OCI-LY3 (cell line): Measurements from ENCODE around the gene DDX42.
"Not testable (repeated sequence)": the region's sequence is repeated elsewhere in the genome, so short reads cannot be mapped to it uniquely, and the experiment has no call there.

Experiments
- H2AFZ ChIP-seq: fragments of 200-600, 300-600 bp; shearing (Covaris generic); 2 replicates; pipeline ENCODE4 v1.6.0; 2014; ENCODE audit warnings: antibody characterized with exemption, low read depth, low read length
- H3K27ac ChIP-seq: fragments of 200-600, 300-600 bp; sonication (generic); 2 replicates; pipeline ENCODE4 v1.5.1; 2014; ENCODE audit warnings: mild to moderate bottlenecking, low read length, moderate library complexity, mixed read lengths
- H3K27me3 ChIP-seq: fragments of 200-600, 300-600 bp; sonication (generic); 2 replicates; pipeline ENCODE4 v1.6.1; 2014; ENCODE audit warnings: low read depth, low read length, mixed read lengths
- H3K36me3 ChIP-seq: fragments of 200-600, 300-600 bp; sonication (generic); replicated peaks from 2 replicates; pipeline ENCODE3; 2014; ENCODE audit warnings: low read depth, low read length, mixed read lengths
- H3K4me1 ChIP-seq: fragments of 300-600, 200-600 bp; sonication (generic); 2 replicates; pipeline ENCODE4 v1.6.1; 2014; ENCODE audit warnings: low read length, mixed read lengths
- H3K4me2 ChIP-seq: fragments of 200-600, 300-600 bp; sonication (generic); 2 replicates; pipeline ENCODE4 v1.6.1; 2014; ENCODE audit warnings: low read length, mixed read lengths
- H3K4me3 ChIP-seq: fragments of 300-600, 200-600 bp; sonication (generic); 2 replicates; pipeline ENCODE4 v1.5.1; 2014; ENCODE audit warnings: antibody characterized with exemption, mild to moderate bottlenecking, low read length, moderate library complexity
- H3K79me2 ChIP-seq: fragments of 300-600, 200-600 bp; shearing (Covaris generic); 2 replicates; pipeline ENCODE4 v1.6.1; 2014; ENCODE audit warnings: mild to moderate bottlenecking, low read length, mixed read lengths
- H3K9ac ChIP-seq: fragments of 300-600, 200-600 bp; shearing (Covaris generic); 2 replicates; pipeline ENCODE4 v1.6.0; 2014; ENCODE audit warnings: mild to moderate bottlenecking, low read length, moderate library complexity
- H3K9me3 ChIP-seq: fragments of 200-600, 300-600 bp; shearing (Covaris generic); 2 replicates; pipeline ENCODE4 v1.6.1; 2014; ENCODE audit warnings: low read length, mixed read lengths; ENCODE audit not compliant: insufficient read depth
- H4K20me1 ChIP-seq: fragments of 200-600, 300-600 bp; sonication (generic); 2 replicates; pipeline ENCODE4 v1.6.1; 2016; ENCODE audit warnings: low read length, mixed read lengths; ENCODE audit not compliant: insufficient read depth
- CTCF ChIP-seq: fragments of 200-600, 300-600 bp; sonication (generic); IDR thresholded peaks from 2 replicates; pipeline ENCODE4 v1.5.1; 2014; ENCODE audit warnings: antibody characterized with exemption, low read length, low read depth
- EZH2phosphoT487 ChIP-seq: fragments of 200-600 bp; shearing (Covaris generic); IDR thresholded peaks from 2 replicates; pipeline ENCODE4 v1.6.1; 2018; ENCODE audit warnings: antibody characterized with exemption, mixed run types, low read depth

Gene DDX42

GRCh38 chr17:63786971-63787711, 13.2 kb downstream of the DDX42 start:
- no peak overlapping the region for H3K9ac ChIP-seq
- H3K27me3 ChIP-seq, result no peaks in the 10 kb centered on the region
- TF ChIP-seq CTCF, result no peak
- no peak overlapping the region for H3K27ac ChIP-seq
- peaks cover 89% of the 10 kb centered on the region for H3K79me2 ChIP-seq
- peaks cover 15% of the 10 kb centered on the region for H3K4me1 ChIP-seq
- peaks cover 44% of the 10 kb centered on the region for H4K20me1 ChIP-seq
- no peaks in the 10 kb centered on the region for H3K9me3 ChIP-seq
- H3K4me3 ChIP-seq, result no peak overlapping the region
- peaks cover 41% of the 10 kb centered on the region for H3K36me3 ChIP-seq
- H3K4me2 ChIP-seq, result no peak overlapping the region
- no peak overlapping the region for H2AFZ ChIP-seq

- Histone ChIP-seq H3K27me3 (no peaks in the 10 kb centered on the region), H3K36me3 (peaks cover 49% of the 10 kb centered on the region), H3K4me3 (no peak overlapping the region), H3K4me1 (no peaks in the 10 kb centered on the region), H4K20me1 (peaks cover 15% of the 10 kb centered on the region), H3K79me2 (peaks cover 76% of the 10 kb centered on the region), H3K9ac (no peak overlapping the region), H3K27ac (no peak overlapping the region), H2AFZ (no peak overlapping the region), H3K4me2 (no peak overlapping the region), H3K9me3 (no peaks in the 10 kb centered on the region)
- TF ChIP-seq CTCF (no peak), EZH2phosphoT487 (no peak)
These were observed 16.1 kb downstream of the DDX42 start for GRCh38 chr17:63790057-63790456.

DNA sequence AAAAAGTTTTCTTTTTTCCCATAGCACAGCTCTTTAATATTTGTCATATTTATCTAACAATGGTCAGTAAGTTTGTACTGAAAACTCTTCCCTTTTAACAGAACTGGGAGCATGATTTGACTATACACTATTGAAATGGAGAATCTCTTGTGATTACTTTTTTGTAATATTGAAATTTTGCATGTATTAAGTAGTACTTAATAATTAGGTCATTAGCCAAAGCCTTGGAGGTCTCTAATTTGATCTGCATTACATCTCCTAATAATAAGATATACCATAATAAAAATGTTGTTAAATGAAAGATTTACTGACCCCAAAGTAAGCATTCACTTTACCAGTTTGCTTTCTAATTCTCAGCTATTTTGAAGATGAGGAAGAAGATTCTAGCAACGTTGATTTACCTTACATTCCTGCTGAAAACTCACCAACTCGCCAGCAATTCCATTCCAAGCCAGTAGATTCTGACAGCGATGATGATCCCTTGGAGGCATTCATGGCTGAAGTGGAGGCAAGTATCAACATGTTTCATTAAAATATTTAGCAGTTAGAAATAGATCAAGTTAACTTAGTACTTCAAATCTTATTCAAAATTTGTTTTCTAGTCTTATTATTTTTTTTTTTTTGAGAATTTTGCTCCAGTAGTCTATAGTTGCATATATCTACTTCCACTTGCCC, 18.2 kb downstream of the DDX42 start:
- Histone ChIP-seq H4K20me1 (0 out of 2 replicates have a peak, but pooled peaks cover 6% of the 10 kb centered on the region), H3K79me2 (peaks cover 68% of the 10 kb centered on the region)

GRCh38 chr17:63796375-63796774, 22.4 kb downstream of the DDX42 start:
- not testable (repeated sequence) for H3K4me2 ChIP-seq, H3K9ac ChIP-seq, H3K27ac ChIP-seq, H3K4me1 ChIP-seq, H4K20me1 ChIP-seq, H2AFZ ChIP-seq, H3K27me3 ChIP-seq, H3K4me3 ChIP-seq, H3K9me3 ChIP-seq
- Histone ChIP-seq H3K79me2 (peaks cover 35% of the 10 kb centered on the region), H3K36me3 (peaks cover 80% of the 10 kb centered on the region)

More for the DNA sequence above, 18.2 kb downstream of the DDX42 start:
- Histone ChIP-seq H3K27me3 (no peaks in the 10 kb centered on the region), H3K9me3 (no peaks in the 10 kb centered on the region), H3K9ac (no peak overlapping the region; the same call in 1 of the 2 replicates), H2AFZ (no peak overlapping the region), H3K36me3 (peaks cover 57% of the 10 kb centered on the region), H3K4me1 (no peaks in the 10 kb centered on the region), H3K27ac (no peak overlapping the region), H3K4me2 (no peak overlapping the region), H3K4me3 (no peak overlapping the region)
- no peak for TF ChIP-seq CTCF
- no peak for TF ChIP-seq EZH2phosphoT487
